ENCODE data around the gene HNRNPA3.

The HNRNPA3 gene

GRCh38 chr2:177253704-177254103 is 41.1 kb downstream of the HNRNPA3 start:
- H3K27me3 ChIP-seq (ENCODE audit: insufficient read depth, low read length, poor library complexity, severe bottlenecking): no peaks in the 10 kb centered on the region
- H4K20me1 ChIP-seq (ENCODE audit: insufficient read depth, low read length, poor library complexity, severe bottlenecking): peaks cover 87% of the 10 kb centered on the region
- TF ChIP-seq EZH2phosphoT487 (IDR thresholded peaks at IDR 0.05; ENCODE audit: borderline replicate concordance): no peak
- no peak for TF ChIP-seq CTCF (conservative IDR thresholded peaks at IDR 0.05; ENCODE audit: low read length)
- H3F3A ChIP-seq (ENCODE audit: low read depth): no peaks in the 10 kb centered on the region
- H3K4me2 ChIP-seq (ENCODE audit: low read depth, low read length, poor library complexity, severe bottlenecking): no peak overlapping the region
- no peaks in the 10 kb centered on the region for H3K9me2 ChIP-seq (replicated peaks; ENCODE audit: low read depth, low read length)
- peaks cover 100% of the 10 kb centered on the region for H3K79me2 ChIP-seq (ENCODE audit: insufficient read depth, low read length)
- H3K9ac ChIP-seq (ENCODE audit: low read depth, low read length, poor library complexity, severe bottlenecking): no peak overlapping the region
- H3K4me3 ChIP-seq (ENCODE audit: low read length, poor library complexity, severe bottlenecking): no peak overlapping the region
- H3K9me3 ChIP-seq (ENCODE audit: insufficient read depth, low read depth, low read length): no peaks in the 10 kb centered on the region
- H2AFZ ChIP-seq (ENCODE audit: low read length): no peak overlapping the region
- peaks cover 4% of the 10 kb centered on the region; the same call in 1 of the 2 replicates for H3K36me3 ChIP-seq (ENCODE audit: insufficient read depth, low read length)
- peaks cover 18% of the 10 kb centered on the region for H3K4me1 ChIP-seq (ENCODE audit: insufficient read depth, low read length, poor library complexity, severe bottlenecking)

GRCh38 chr2:177254433-177255226 is 42.0 kb downstream of the HNRNPA3 start:
- TF ChIP-seq CTCF (conservative IDR thresholded peaks at IDR 0.05; ENCODE audit: low read length) (peak; percentile 78), EZH2phosphoT487 (IDR thresholded peaks at IDR 0.05; ENCODE audit: borderline replicate concordance) (no peak)
- Histone ChIP-seq H3K9ac (ENCODE audit: low read depth, low read length, poor library complexity, severe bottlenecking) (no peak overlapping the region), H3K9me3 (ENCODE audit: insufficient read depth, low read depth, low read length) (no peaks in the 10 kb centered on the region), H3K9me2 (replicated peaks; ENCODE audit: low read depth, low read length) (no peaks in the 10 kb centered on the region), H3K4me3 (ENCODE audit: low read length, poor library complexity, severe bottlenecking) (no peak overlapping the region), H3K36me3 (ENCODE audit: insufficient read depth, low read length) (peaks cover 4% of the 10 kb centered on the region; the same call in 1 of the 2 replicates), H3K4me1 (ENCODE audit: insufficient read depth, low read length, poor library complexity, severe bottlenecking) (peaks cover 18% of the 10 kb centered on the region), H2AFZ (ENCODE audit: low read length) (no peak overlapping the region), H3K27me3 (ENCODE audit: insufficient read depth, low read length, poor library complexity, severe bottlenecking) (no peaks in the 10 kb centered on the region), H4K20me1 (ENCODE audit: insufficient read depth, low read length, poor library complexity, severe bottlenecking) (peaks cover 79% of the 10 kb centered on the region), H3K79me2 (ENCODE audit: insufficient read depth, low read length) (peaks cover 100% of the 10 kb centered on the region), H3K4me2 (ENCODE audit: low read depth, low read length, poor library complexity, severe bottlenecking) (peak overlapping the region; percentile 13), H3F3A (ENCODE audit: low read depth) (no peaks in the 10 kb centered on the region)

DNA sequence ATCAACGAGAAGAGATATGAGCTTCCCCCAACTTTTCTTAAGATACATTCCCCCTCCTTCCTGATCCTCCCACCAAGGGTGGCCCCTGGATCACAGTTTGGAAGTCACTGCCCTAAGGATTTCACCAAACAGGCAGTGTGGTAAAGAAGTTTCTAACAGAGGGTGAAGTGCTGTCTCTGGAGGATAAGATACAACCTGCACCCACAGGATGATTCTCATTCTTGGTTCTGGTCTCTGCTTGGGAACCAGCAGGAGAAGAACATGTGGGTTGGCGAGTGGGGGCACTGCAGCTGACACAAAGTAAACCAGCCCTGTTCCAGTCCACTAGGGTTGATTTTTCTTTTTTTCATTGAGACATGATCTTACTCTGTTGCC is 42.6 kb downstream of the HNRNPA3 start:
- H3K9ac ChIP-seq (ENCODE audit: low read depth, low read length, poor library complexity, severe bottlenecking): no peak overlapping the region
- no peak overlapping the region for H3K4me3 ChIP-seq (ENCODE audit: low read length, poor library complexity, severe bottlenecking)
- H3K36me3 ChIP-seq (ENCODE audit: insufficient read depth, low read length): peaks cover 4% of the 10 kb centered on the region; the same call in 1 of the 2 replicates
- H4K20me1 ChIP-seq (ENCODE audit: insufficient read depth, low read length, poor library complexity, severe bottlenecking): peaks cover 79% of the 10 kb centered on the region
- H3K9me2 ChIP-seq (replicated peaks; ENCODE audit: low read depth, low read length): no peaks in the 10 kb centered on the region
- peak overlapping the region; percentile 13 for H3K4me2 ChIP-seq (ENCODE audit: low read depth, low read length, poor library complexity, severe bottlenecking)
- no peak overlapping the region for H2AFZ ChIP-seq (ENCODE audit: low read length)
- H3F3A ChIP-seq (ENCODE audit: low read depth): no peaks in the 10 kb centered on the region
- H3K27me3 ChIP-seq (ENCODE audit: insufficient read depth, low read length, poor library complexity, severe bottlenecking): no peaks in the 10 kb centered on the region
- H3K4me1 ChIP-seq (ENCODE audit: insufficient read depth, low read length, poor library complexity, severe bottlenecking): peaks cover 21% of the 10 kb centered on the region
- H3K9me3 ChIP-seq (ENCODE audit: insufficient read depth, low read depth, low read length): no peaks in the 10 kb centered on the region
- TF ChIP-seq CTCF (conservative IDR thresholded peaks at IDR 0.05; ENCODE audit: low read length): no peak
- no peak for TF ChIP-seq EZH2phosphoT487 (IDR thresholded peaks at IDR 0.05; ENCODE audit: borderline replicate concordance)
- peaks cover 100% of the 10 kb centered on the region for H3K79me2 ChIP-seq (ENCODE audit: insufficient read depth, low read length)
